ENCODE data around the gene UPK3BL2.
"Not testable (repeated sequence)": the region's sequence is repeated elsewhere in the genome, so short reads cannot be mapped to it uniquely, and the experiment has no call there.

GRCh38 chr7:102494473-102495149 lies 48.9 kb downstream of the UPK3BL2 start:
- TF ChIP-seq, protein P1, sequence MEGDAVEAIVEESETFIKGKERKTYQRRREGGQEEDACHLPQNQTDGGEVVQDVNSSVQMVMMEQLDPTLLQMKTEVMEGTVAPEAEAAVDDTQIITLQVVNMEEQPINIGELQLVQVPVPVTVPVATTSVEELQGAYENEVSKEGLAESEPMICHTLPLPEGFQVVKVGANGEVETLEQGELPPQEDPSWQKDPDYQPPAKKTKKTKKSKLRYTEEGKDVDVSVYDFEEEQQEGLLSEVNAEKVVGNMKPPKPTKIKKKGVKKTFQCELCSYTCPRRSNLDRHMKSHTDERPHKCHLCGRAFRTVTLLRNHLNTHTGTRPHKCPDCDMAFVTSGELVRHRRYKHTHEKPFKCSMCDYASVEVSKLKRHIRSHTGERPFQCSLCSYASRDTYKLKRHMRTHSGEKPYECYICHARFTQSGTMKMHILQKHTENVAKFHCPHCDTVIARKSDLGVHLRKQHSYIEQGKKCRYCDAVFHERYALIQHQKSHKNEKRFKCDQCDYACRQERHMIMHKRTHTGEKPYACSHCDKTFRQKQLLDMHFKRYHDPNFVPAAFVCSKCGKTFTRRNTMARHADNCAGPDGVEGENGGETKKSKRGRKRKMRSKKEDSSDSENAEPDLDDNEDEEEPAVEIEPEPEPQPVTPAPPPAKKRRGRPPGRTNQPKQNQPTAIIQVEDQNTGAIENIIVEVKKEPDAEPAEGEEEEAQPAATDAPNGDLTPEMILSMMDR (IDR thresholded peaks at IDR 0.05; ENCODE audit: low read depth, low read length, missing input control), result not testable (repeated sequence)
- TF ChIP-seq JUND (IDR thresholded peaks at IDR 0.05); RAD21 (IDR thresholded peaks at IDR 0.05); YY1 (IDR thresholded peaks at IDR 0.05); TAF1 (conservative IDR thresholded peaks at IDR 0.05); ATF3 (IDR thresholded peaks at IDR 0.05): not testable (repeated sequence)

Measured in liver (tissue), 3 donors.